ENCODE results near the gene ECE1.

Gene ECE1

DNA sequence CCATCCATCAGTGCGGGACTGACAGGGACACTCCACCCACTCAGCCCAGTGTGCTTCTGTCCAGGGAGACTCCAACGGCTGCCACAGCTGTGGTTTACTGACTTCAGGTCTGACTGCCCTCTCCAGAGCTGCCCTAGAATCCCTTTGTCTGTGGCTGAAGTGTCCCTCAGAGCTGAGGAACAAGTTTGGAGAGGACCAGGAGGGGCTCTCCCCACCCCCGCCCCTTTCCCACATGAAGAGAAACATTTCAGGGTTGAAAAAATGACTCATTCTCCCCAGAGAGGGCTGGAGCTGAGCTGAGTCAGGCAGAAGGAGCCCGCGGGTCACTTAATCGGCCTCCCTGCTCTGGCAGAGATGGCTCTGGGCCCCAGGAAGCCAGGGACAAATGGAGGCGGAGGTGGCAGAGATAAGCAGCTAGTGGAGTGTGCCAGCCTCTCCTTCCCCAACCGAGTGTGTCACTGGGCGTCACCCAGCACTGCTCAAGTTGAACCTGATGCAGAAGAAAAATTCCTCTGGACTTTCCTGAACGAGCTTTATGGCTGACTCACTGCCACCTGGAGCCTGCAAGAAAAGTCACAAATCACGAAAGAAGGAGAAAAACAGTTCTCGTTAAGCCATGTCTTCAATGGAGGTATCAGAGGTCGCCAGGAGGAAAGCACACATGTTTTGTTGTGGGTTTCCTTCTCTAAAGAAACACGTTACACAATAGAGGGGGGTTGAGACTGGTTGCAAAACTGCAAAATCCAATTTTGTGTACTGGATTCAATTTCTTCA lies 34.3 kb upstream of the ECE1 start:
- TF ChIP-seq CTCF (IDR thresholded peaks at IDR 0.05; ENCODE audit: low read depth, low read length): no peak
- peak; percentile 89 to 96 for DNase-seq (ENCODE audit: low read depth in 2 of 2)
- H3K4me3 ChIP-seq (replicated peaks in 1 of 2; ENCODE audit: low read depth in 2 of 2, low read length in 2 of 2): no peak overlapping the region

DNA sequence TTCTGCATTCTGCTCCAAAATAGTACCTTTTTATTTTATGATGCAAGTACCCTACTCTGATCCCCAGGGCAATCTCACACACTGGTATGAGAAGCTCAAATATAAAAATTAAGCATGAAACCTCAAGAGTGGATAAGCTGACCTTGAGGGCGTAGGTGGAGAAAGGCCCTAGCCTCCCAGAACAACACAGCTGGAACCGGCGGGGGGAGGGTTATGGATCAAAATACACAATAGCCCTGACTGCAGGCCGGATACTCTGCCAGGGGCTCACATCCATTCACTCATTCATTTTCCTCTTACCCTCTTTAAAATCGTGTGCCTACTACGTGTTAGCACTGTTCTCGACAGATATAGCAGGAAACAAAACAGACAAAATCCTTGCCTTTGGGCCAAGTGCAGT lies 32.8 kb upstream of the ECE1 start:
- no peak for TF ChIP-seq CTCF (IDR thresholded peaks at IDR 0.05; ENCODE audit: low read depth, low read length)
- H3K4me3 ChIP-seq (replicated peaks in 1 of 2; ENCODE audit: low read depth in 2 of 2, low read length in 2 of 2): no peak overlapping the region
- DNase-seq (ENCODE audit: low read depth in 2 of 2): peak; percentile 53 to 62

- no peak overlapping the region for H3K4me3 ChIP-seq (replicated peaks in 1 of 2; ENCODE audit: low read depth in 2 of 2, low read length in 2 of 2)
- peak; percentile 53 to 60 for DNase-seq (ENCODE audit: low read depth in 2 of 2)
- peak; percentile 2 for TF ChIP-seq CTCF (IDR thresholded peaks at IDR 0.05; ENCODE audit: low read depth, low read length)
Measured at GRCh38 chr1:21322681-21323016, 32.4 kb upstream of the ECE1 start.

DNA sequence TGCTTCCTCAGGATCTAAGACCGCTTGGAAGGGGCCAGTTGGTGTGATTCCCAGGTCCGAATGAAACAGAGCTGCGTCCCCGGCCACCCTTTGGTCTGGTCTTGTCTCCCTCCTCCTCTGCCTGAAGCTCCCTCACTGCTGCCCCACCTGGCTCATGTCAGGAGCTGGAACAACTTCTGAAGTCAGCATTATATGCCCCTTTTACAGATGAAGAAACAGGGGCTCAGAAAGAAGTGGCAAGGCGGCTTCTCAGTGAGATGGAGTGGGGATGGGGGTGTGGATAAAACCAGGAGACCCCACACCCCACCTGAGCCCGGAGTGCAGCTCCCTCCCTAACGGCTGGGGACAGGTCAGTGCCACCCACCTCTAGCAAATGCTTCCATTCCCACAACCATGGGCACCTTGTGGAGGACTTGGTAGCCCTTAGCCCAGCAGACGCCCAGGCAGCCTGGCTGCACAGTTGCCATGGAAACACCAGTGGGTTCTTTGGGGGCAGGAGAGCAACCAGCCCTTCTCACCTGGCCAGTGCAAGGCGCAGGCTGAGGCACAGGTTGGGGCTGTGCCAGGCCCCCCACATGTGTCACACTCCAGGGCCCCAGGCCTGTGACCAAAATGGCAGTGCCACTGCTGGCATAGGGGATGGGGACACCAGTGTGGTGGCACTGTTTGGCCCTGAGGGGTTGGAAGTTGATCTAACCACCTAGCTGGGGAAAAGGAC lies 31.9 kb upstream of the ECE1 start:
- no peak for DNase-seq (ENCODE audit: low read depth in 2 of 2)
- H3K4me3 ChIP-seq (replicated peaks in 1 of 2; ENCODE audit: low read depth in 2 of 2, low read length in 2 of 2): no peak overlapping the region
- peak; percentile 19 for TF ChIP-seq CTCF (IDR thresholded peaks at IDR 0.05; ENCODE audit: low read depth, low read length)

DNA sequence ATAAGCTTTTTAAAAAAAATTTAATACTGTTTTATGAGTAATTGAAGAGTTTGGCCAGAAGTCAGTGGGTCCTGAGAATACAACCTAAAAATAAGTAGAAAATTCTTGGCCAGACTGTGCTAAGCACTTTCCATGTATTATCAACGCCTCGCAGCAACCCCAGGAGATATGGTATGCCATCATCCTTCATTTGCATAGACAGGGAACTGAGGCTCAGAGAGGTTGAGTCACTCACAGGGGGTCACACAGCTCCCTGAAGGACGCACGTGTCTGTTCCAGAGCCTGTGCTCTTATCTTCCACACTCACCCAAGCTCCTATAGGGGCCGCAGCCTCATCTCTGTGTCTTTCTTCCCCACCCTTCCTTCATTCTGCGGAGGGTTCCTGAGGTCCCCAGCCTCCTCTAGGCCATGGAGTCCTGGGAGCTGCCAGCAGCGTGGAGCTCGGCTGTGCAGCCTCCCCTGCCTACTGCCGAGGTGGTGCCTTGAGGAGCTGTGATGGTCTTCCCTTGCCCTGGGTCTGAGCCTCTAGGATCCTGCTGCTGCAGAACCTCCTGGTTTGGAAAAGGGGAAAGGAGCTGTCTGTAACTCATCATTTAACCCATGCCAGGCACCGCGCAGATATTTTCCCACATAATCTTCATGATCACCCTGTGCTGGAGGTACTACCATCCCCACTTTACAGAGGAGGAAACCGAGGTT lies 30.3 kb upstream of the ECE1 start:
- no peak for TF ChIP-seq CTCF (IDR thresholded peaks at IDR 0.05; ENCODE audit: low read depth, low read length)
- DNase-seq (ENCODE audit: low read depth in 2 of 2): peak; percentile 57 to 72
- H3K4me3 ChIP-seq (replicated peaks in 1 of 2; ENCODE audit: low read depth in 2 of 2, low read length in 2 of 2): no peak overlapping the region

GRCh38 chr1:21319447-21320407 lies 29.5 kb upstream of the ECE1 start:
- peak; percentile 31 for TF ChIP-seq CTCF (IDR thresholded peaks at IDR 0.05; ENCODE audit: low read depth, low read length)
- peak in 1 of 2 donors; percentile 38 for DNase-seq (ENCODE audit: low read depth in 2 of 2)
- no peak overlapping the region for H3K4me3 ChIP-seq (replicated peaks in 1 of 2; ENCODE audit: low read depth in 2 of 2, low read length in 2 of 2)
